ENCODE data around the gene RNF11. TPM values are rescaled to one million over a fixed set of nuclear protein-coding genes. Genes with fewer than 3 reads are reported as not detected.

Gene RNF11
- total RNA-seq, 1 donor from 2014 or later: 126 TPM

GRCh38 chr1:51313268-51313852 lies 77.3 kb downstream of the RNF11 start:
- Histone ChIP-seq H3K27ac (ENCODE audit: low read depth, low read length) (no peak overlapping the region), H3K36me3 (ENCODE audit: insufficient read depth, low read length) (no peaks in the 10 kb centered on the region), H3K9ac (ENCODE audit: low read length) (no peak overlapping the region), H4K20me1 (ENCODE audit: insufficient read depth, low read length) (no peaks in the 10 kb centered on the region), H3K4me1 (ENCODE audit: insufficient read depth, low read length) (peaks cover 13% of the 10 kb centered on the region), H3K27me3 (ENCODE audit: insufficient read depth, low read length) (no peaks in the 10 kb centered on the region), H2AFZ (ENCODE audit: low read depth, low read length) (no peak overlapping the region), H3K4me2 (ENCODE audit: low read length) (no peak overlapping the region), H3K9me3 (ENCODE audit: insufficient read depth, low read depth, low read length) (no peaks in the 10 kb centered on the region), H3K4me3 (ENCODE audit: insufficient read depth, low read depth, low read length) (no peak overlapping the region), H3K79me2 (ENCODE audit: insufficient read depth, low read length) (no peaks in the 10 kb centered on the region)
- no peak for TF ChIP-seq EZH2 (IDR thresholded peaks at IDR 0.05; ENCODE audit: insufficient read depth, low read length)
- peak; percentile 6 for TF ChIP-seq CTCF (IDR thresholded peaks at IDR 0.05; ENCODE audit: insufficient read depth, low read depth, low read length)
- Mint-ChIP-seq H3K27ac (ENCODE audit: unreplicated experiment) (no peak overlapping the region), H3K4me1 (ENCODE audit: low read depth, unreplicated experiment) (peaks cover 22% of the 10 kb centered on the region), H3K36me3 (ENCODE audit: low read depth, unreplicated experiment) (no peaks in the 10 kb centered on the region), H3K27me3 (ENCODE audit: low read depth, unreplicated experiment) (peaks cover 3% of the 10 kb centered on the region), H3K4me3 (ENCODE audit: unreplicated experiment) (no peak overlapping the region), H3K9me3 (ENCODE audit: unreplicated experiment) (peaks cover 3% of the 10 kb centered on the region)
- FAIRE-seq (no peak), DNase-seq (ENCODE audit: low read depth) (no peak)

GRCh38 chr1:51313961-51314777 lies 78.1 kb downstream of the RNF11 start:
- H3K9me3 ChIP-seq (ENCODE audit: insufficient read depth, low read depth, low read length): no peaks in the 10 kb centered on the region
- H4K20me1 ChIP-seq (ENCODE audit: insufficient read depth, low read length): no peaks in the 10 kb centered on the region
- H3K36me3 ChIP-seq (ENCODE audit: insufficient read depth, low read length): no peaks in the 10 kb centered on the region
- TF ChIP-seq CTCF (IDR thresholded peaks at IDR 0.05; ENCODE audit: insufficient read depth, low read depth, low read length) (no peak), EZH2 (IDR thresholded peaks at IDR 0.05; ENCODE audit: insufficient read depth, low read length) (no peak)
- H3K4me3 ChIP-seq (ENCODE audit: insufficient read depth, low read depth, low read length): no peak overlapping the region
- peak overlapping the region; percentile 69 for H3K27ac ChIP-seq (ENCODE audit: low read depth, low read length)
- H3K9me3 Mint-ChIP-seq (ENCODE audit: unreplicated experiment): peaks cover 3% of the 10 kb centered on the region
- H3K79me2 ChIP-seq (ENCODE audit: insufficient read depth, low read length): no peaks in the 10 kb centered on the region
- peak overlapping the region; percentile 84 for H3K27ac Mint-ChIP-seq (ENCODE audit: unreplicated experiment)
- peaks cover 13% of the 10 kb centered on the region for H3K4me1 ChIP-seq (ENCODE audit: insufficient read depth, low read length)
- peak overlapping the region; percentile 48 for H3K4me2 ChIP-seq (ENCODE audit: low read length)
- H3K36me3 Mint-ChIP-seq (ENCODE audit: low read depth, unreplicated experiment): no peaks in the 10 kb centered on the region
- H3K4me3 Mint-ChIP-seq (ENCODE audit: unreplicated experiment): peak overlapping the region; percentile 11
- DNase-seq (ENCODE audit: low read depth) (peak; percentile 81), FAIRE-seq (peak; percentile 80)
- H3K27me3 Mint-ChIP-seq (ENCODE audit: low read depth, unreplicated experiment): peaks cover 3% of the 10 kb centered on the region
- peaks cover 22% of the 10 kb centered on the region for H3K4me1 Mint-ChIP-seq (ENCODE audit: low read depth, unreplicated experiment)
- peak overlapping the region; percentile 88 for H2AFZ ChIP-seq (ENCODE audit: low read depth, low read length)
- H3K9ac ChIP-seq (ENCODE audit: low read length): peak overlapping the region; percentile 51
- H3K27me3 ChIP-seq (ENCODE audit: insufficient read depth, low read length): no peaks in the 10 kb centered on the region

GRCh38 chr1:51314974-51315373 lies 78.9 kb downstream of the RNF11 start:
- H3K27me3 ChIP-seq (ENCODE audit: insufficient read depth, low read length): no peaks in the 10 kb centered on the region
- DNase-seq (ENCODE audit: low read depth) (no peak), FAIRE-seq (no peak)
- H3K27ac ChIP-seq (ENCODE audit: low read depth, low read length): no peak overlapping the region
- H3K4me3 ChIP-seq (ENCODE audit: insufficient read depth, low read depth, low read length): no peak overlapping the region
- peaks cover 3% of the 10 kb centered on the region for H3K27me3 Mint-ChIP-seq (ENCODE audit: low read depth, unreplicated experiment)
- no peak overlapping the region for H3K4me2 ChIP-seq (ENCODE audit: low read length)
- H3K4me3 Mint-ChIP-seq (ENCODE audit: unreplicated experiment): no peak overlapping the region
- no peaks in the 10 kb centered on the region for H3K79me2 ChIP-seq (ENCODE audit: insufficient read depth, low read length)
- no peak overlapping the region for H2AFZ ChIP-seq (ENCODE audit: low read depth, low read length)
- TF ChIP-seq EZH2 (IDR thresholded peaks at IDR 0.05; ENCODE audit: insufficient read depth, low read length): no peak
- peaks cover 13% of the 10 kb centered on the region for H3K4me1 ChIP-seq (ENCODE audit: insufficient read depth, low read length)
- H3K36me3 Mint-ChIP-seq (ENCODE audit: low read depth, unreplicated experiment): no peaks in the 10 kb centered on the region
- H3K27ac Mint-ChIP-seq (ENCODE audit: unreplicated experiment): no peak overlapping the region
- no peaks in the 10 kb centered on the region for H4K20me1 ChIP-seq (ENCODE audit: insufficient read depth, low read length)
- no peaks in the 10 kb centered on the region for H3K9me3 ChIP-seq (ENCODE audit: insufficient read depth, low read depth, low read length)
- peaks cover 22% of the 10 kb centered on the region for H3K4me1 Mint-ChIP-seq (ENCODE audit: low read depth, unreplicated experiment)
- peaks cover 3% of the 10 kb centered on the region for H3K9me3 Mint-ChIP-seq (ENCODE audit: unreplicated experiment)
- H3K36me3 ChIP-seq (ENCODE audit: insufficient read depth, low read length): no peaks in the 10 kb centered on the region
- no peak overlapping the region for H3K9ac ChIP-seq (ENCODE audit: low read length)
